Sigmoid colon (tissue), 3 donors: Measurements from ENCODE around the gene PDZRN4.

Experiments used
- CTCF ChIP-seq, 4 experiments: fragments of 450-650 bp in 3 of 4; fragments of 200-600 bp in 1 of 4; IDR thresholded peaks; one replicate each; pipeline ENCODE4 v1.5.1; 2016 to 2019; ENCODE audit warnings: antibody characterized with exemption in 4 of 4, mild to moderate bottlenecking in 3 of 4, moderate library complexity in 2 of 4
- POLR2A ChIP-seq, 2 donors: fragments of 450-650 bp; IDR thresholded peaks; one replicate each; pipeline ENCODE4 v1.6.1; 2016; ENCODE audit warnings: antibody characterized with exemption in 2 of 2, mild to moderate bottlenecking in 2 of 2, moderate library complexity in 2 of 2

- TF ChIP-seq CTCF (IDR thresholded peaks at IDR 0.05), result no peak
- TF ChIP-seq POLR2A (IDR thresholded peaks at IDR 0.05), result no peak
Measured at GRCh38 chr12:41556176-41556575, 368.1 kb downstream of the PDZRN4 start.
